Measurements from ENCODE around the gene ZBP1. TPM values are rescaled to one million over a fixed set of nuclear protein-coding genes. Genes with fewer than 3 reads are reported as not detected.

Gene ZBP1
- total and polyA plus RNA-seq, 10 of the 15 experiments (the other 5 are each of a cell fraction or from before 2014, with no cell fraction given) = 0.93 to 10.6 (median 4.8) TPM

DNA sequence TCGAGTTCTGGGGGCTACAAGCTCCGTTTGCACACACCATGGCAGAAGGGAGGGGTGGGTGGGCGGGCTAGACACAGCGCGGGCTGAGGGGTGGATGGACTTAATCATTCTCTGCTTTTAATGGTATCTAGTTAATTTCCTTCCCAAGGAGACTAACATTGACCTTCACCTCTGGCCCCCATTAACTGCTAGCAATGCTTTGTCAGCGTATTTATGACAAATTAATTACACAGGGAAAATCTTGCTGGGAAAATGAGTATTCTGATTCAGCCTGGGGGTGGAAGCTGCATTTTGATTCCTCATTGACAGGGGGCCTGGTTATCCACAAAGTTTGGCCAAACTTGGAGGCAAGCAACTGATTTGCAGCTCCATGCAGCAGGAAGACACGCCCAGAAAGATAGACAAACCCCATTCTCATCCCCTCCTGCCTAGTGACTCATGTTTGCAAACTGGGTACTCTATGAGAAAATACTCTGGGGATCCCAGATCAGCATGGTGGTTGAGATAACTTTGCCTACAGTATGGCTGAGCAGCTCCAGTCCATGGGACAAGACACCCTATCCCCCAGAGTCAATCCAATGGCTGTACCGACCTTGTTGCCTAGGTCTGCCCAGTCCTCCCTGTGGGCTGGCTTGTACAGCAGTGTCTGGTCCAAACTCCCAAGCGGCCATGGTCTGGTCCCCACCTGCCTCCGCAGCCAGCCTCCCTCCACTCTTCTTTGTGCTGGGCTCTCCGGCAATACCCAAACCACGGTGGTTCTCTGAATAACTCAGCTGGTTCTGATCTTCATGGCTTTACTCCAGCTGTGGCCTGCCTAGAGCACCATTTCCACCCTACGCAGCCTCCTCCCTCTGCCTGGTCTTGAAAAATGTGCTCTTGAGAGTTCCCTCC is 19.7 kb downstream of the ZBP1 start:
- Histone ChIP-seq H3K4me2 (ENCODE audit: control insufficient read depth, insufficient read depth) (no peak overlapping the region), H3K9ac (ENCODE audit: control insufficient read depth, insufficient read depth, low read length) (no peak overlapping the region), H3K79me2 (ENCODE audit: control insufficient read depth, insufficient read depth, low read length) (no peaks in the 10 kb centered on the region), H3K27ac (ENCODE audit: control insufficient read depth, insufficient read depth) (no peak overlapping the region), H3K27me3 (replicated peaks in 1 of 2; ENCODE audit: control insufficient read depth in 2 of 2, insufficient read depth in 2 of 2, low read length in 1 of 2) (no peaks in the 10 kb centered on the region; a peak in 1 of 4 replicates), H3K9me3 (replicated peaks; ENCODE audit: control insufficient read depth, insufficient read depth, low read length) (no peaks in the 10 kb centered on the region; the same call in 2 of the 3 replicates), H4K20me1 (ENCODE audit: control insufficient read depth, insufficient read depth) (no peaks in the 10 kb centered on the region), H2AFZ (ENCODE audit: control insufficient read depth, low read depth, low read length) (no peak overlapping the region), H3K4me3 (no peak overlapping the region), H3K4me1 (ENCODE audit: control insufficient read depth, insufficient read depth, low read length) (peaks cover 12% of the 10 kb centered on the region), H3K36me3 (ENCODE audit: control insufficient read depth in 2 of 2, insufficient read depth in 2 of 2, low read length in 1 of 2) (no peaks in the 10 kb centered on the region)
- WGBS (ENCODE audit: insufficient coverage, insufficient replicate concordance, low lambda C conversion rate, missing lambda C conversion rate) = 26% methylated on average over 12 of the region's 13 CpGs
- SMC1A ChIA-PET (ENCODE audit: uncharacterized antibody, unreplicated experiment) = interaction anchor here (0.6 to 1.0 kb wide), 2 partner anchors 42 to 385 kb away, joined by 3 read pairs; no protein-coding TSS in a partner anchor
- no TSS peak for BruUV-seq (replicated peaks)
- peak; percentile 68 for ATAC-seq
- TF ChIP-seq RUNX3 (IDR thresholded peaks at IDR 0.05; ENCODE audit: low read length) (peak; percentile 42), TCF3 (IDR thresholded peaks at IDR 0.05; ENCODE audit: borderline replicate concordance, insufficient read depth, low read depth, low read length) (no peak), MYB (IDR thresholded peaks at IDR 0.05; ENCODE audit: borderline replicate concordance, low read depth, low read length) (no peak), TCF12 (IDR thresholded peaks at IDR 0.05; ENCODE audit: low read depth, low read length) (0 out of 2 replicates have a peak, but pooled peaks have one; percentile 28), NBN (IDR thresholded peaks at IDR 0.05) (no peak)
- TF ChIP-seq, protein P1, sequence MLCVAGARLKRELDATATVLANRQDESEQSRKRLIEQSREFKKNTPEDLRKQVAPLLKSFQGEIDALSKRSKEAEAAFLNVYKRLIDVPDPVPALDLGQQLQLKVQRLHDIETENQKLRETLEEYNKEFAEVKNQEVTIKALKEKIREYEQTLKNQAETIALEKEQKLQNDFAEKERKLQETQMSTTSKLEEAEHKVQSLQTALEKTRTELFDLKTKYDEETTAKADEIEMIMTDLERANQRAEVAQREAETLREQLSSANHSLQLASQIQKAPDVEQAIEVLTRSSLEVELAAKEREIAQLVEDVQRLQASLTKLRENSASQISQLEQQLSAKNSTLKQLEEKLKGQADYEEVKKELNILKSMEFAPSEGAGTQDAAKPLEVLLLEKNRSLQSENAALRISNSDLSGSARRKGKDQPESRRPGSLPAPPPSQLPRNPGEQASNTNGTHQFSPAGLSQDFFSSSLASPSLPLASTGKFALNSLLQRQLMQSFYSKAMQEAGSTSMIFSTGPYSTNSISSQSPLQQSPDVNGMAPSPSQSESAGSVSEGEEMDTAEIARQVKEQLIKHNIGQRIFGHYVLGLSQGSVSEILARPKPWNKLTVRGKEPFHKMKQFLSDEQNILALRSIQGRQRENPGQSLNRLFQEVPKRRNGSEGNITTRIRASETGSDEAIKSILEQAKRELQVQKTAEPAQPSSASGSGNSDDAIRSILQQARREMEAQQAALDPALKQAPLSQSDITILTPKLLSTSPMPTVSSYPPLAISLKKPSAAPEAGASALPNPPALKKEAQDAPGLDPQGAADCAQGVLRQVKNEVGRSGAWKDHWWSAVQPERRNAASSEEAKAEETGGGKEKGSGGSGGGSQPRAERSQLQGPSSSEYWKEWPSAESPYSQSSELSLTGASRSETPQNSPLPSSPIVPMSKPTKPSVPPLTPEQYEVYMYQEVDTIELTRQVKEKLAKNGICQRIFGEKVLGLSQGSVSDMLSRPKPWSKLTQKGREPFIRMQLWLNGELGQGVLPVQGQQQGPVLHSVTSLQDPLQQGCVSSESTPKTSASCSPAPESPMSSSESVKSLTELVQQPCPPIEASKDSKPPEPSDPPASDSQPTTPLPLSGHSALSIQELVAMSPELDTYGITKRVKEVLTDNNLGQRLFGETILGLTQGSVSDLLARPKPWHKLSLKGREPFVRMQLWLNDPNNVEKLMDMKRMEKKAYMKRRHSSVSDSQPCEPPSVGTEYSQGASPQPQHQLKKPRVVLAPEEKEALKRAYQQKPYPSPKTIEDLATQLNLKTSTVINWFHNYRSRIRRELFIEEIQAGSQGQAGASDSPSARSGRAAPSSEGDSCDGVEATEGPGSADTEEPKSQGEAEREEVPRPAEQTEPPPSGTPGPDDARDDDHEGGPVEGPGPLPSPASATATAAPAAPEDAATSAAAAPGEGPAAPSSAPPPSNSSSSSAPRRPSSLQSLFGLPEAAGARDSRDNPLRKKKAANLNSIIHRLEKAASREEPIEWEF (IDR thresholded peaks at IDR 0.05; ENCODE audit: insufficient replicate concordance, low read depth, low read length) = no peak
- TF ChIP-seq, protein P2, sequence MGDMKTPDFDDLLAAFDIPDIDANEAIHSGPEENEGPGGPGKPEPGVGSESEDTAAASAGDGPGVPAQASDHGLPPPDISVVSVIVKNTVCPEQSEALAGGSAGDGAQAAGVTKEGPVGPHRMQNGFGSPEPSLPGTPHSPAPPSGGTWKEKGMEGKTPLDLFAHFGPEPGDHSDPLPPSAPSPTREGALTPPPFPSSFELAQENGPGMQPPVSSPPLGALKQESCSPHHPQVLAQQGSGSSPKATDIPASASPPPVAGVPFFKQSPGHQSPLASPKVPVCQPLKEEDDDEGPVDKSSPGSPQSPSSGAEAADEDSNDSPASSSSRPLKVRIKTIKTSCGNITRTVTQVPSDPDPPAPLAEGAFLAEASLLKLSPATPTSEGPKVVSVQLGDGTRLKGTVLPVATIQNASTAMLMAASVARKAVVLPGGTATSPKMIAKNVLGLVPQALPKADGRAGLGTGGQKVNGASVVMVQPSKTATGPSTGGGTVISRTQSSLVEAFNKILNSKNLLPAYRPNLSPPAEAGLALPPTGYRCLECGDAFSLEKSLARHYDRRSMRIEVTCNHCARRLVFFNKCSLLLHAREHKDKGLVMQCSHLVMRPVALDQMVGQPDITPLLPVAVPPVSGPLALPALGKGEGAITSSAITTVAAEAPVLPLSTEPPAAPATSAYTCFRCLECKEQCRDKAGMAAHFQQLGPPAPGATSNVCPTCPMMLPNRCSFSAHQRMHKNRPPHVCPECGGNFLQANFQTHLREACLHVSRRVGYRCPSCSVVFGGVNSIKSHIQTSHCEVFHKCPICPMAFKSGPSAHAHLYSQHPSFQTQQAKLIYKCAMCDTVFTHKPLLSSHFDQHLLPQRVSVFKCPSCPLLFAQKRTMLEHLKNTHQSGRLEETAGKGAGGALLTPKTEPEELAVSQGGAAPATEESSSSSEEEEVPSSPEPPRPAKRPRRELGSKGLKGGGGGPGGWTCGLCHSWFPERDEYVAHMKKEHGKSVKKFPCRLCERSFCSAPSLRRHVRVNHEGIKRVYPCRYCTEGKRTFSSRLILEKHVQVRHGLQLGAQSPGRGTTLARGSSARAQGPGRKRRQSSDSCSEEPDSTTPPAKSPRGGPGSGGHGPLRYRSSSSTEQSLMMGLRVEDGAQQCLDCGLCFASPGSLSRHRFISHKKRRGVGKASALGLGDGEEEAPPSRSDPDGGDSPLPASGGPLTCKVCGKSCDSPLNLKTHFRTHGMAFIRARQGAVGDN (IDR thresholded peaks at IDR 0.05) = no peak
- no peak for DNase-seq (ENCODE audit: low read depth, low spot score)
- in situ Hi-C loops (cut with MboI) (no loop called here), intact Hi-C loops (cut with micrococcal nuclease; ENCODE audit: unreplicated experiment) (no loop called here)
- POLR2A ChIA-PET = interaction anchor here (0.7 kb wide), 1 partner anchor 1241 kb away, joined by 6 read pairs; no protein-coding TSS in a partner anchor
- CTCF ChIA-PET = interaction anchor here (0.5 to 3.2 kb wide), 8 partner anchors 18 to 579 kb away, joined by 3 to 14 read pairs (median 4); partner anchors contain the start of gene ZBP1
- RAD21 ChIA-PET (ENCODE audit: unreplicated experiment) = interaction anchor here (0.7 to 1.6 kb wide), 4 partner anchors 20 to 788 kb away, joined by 3 to 5 read pairs (median 4); partner anchors contain the start of gene ZBP1
- peak; percentile 75 for FAIRE-seq
